ENCODE data around the gene NXPH3. TPM values are rescaled to one million over a fixed set of nuclear protein-coding genes. Genes with fewer than 3 reads are reported as not detected.

The NXPH3 gene
- total RNA-seq, 1 experiment from 2014 or later: 0.26 TPM

DNA sequence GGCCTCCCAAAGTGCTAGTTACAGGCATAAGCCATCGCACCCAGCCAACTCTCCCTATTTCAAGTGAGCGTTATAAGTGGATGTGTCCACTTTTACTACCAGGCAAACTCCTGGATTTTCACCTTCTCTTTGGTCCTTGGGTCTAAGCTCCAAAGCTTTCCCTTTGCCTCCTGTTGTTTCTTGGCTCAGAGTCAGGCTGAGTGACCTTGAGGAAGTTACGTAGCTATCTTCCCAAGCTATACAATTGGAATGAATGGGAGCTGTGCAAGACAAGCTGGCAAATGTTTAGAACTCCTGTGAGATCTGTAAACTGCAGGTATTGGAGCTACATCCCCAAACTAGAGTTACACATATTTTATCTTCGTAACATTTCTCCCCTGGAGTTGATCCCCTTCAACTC is 20.3 kb downstream of the NXPH3 start:
- BruUV-seq (replicated peaks): no TSS peak

GRCh38 chr17:49596613-49597244 is 21.1 kb downstream of the NXPH3 start:
- TF ChIP-seq, protein P1, sequence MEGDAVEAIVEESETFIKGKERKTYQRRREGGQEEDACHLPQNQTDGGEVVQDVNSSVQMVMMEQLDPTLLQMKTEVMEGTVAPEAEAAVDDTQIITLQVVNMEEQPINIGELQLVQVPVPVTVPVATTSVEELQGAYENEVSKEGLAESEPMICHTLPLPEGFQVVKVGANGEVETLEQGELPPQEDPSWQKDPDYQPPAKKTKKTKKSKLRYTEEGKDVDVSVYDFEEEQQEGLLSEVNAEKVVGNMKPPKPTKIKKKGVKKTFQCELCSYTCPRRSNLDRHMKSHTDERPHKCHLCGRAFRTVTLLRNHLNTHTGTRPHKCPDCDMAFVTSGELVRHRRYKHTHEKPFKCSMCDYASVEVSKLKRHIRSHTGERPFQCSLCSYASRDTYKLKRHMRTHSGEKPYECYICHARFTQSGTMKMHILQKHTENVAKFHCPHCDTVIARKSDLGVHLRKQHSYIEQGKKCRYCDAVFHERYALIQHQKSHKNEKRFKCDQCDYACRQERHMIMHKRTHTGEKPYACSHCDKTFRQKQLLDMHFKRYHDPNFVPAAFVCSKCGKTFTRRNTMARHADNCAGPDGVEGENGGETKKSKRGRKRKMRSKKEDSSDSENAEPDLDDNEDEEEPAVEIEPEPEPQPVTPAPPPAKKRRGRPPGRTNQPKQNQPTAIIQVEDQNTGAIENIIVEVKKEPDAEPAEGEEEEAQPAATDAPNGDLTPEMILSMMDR (conservative IDR thresholded peaks at IDR 0.05; ENCODE audit: low read depth, low read length): no peak
- TF ChIP-seq EZH2phosphoT487 (IDR thresholded peaks at IDR 0.05; ENCODE audit: borderline replicate concordance, low read length) (no peak), EZH2 (IDR thresholded peaks at IDR 0.05; ENCODE audit: low read length, unreplicated experiment) (no peak)
- ATAC-seq: no peak
- Histone ChIP-seq H3K36me3 (ENCODE audit: low read depth, low read length) (peaks cover 40% of the 10 kb centered on the region), H2AFZ (ENCODE audit: low read length) (no peak overlapping the region), H3K79me2 (ENCODE audit: low read length) (no peaks in the 10 kb centered on the region), H3K4me2 (ENCODE audit: low read length) (no peak overlapping the region), H3K9ac (ENCODE audit: low read length) (no peak overlapping the region), H3K4me3 (ENCODE audit: low read length) (no peak overlapping the region), H4K20me1 (ENCODE audit: low read length) (no peaks in the 10 kb centered on the region), H3K9me2 (replicated peaks; ENCODE audit: low read length) (no peaks in the 10 kb centered on the region), H3K27me3 (ENCODE audit: low read length) (no peaks in the 10 kb centered on the region), H3K27ac (ENCODE audit: low read length) (no peak overlapping the region), H3F3A (ENCODE audit: low read length, unreplicated experiment) (no peaks in the 10 kb centered on the region), H3K9me3 (ENCODE audit: low read length) (no peaks in the 10 kb centered on the region), H3K4me1 (ENCODE audit: insufficient read depth, low read length) (no peaks in the 10 kb centered on the region)
- no TSS peak for BruUV-seq (replicated peaks)
- CTCF ChIA-PET: no interaction called here
- POLR2A ChIA-PET (ENCODE audit: unreplicated experiment): no interaction called here
- intact Hi-C loops (cut with micrococcal nuclease): no loop called here
- DNase-seq: no peak

More for the DNA sequence above, 20.3 kb downstream of the NXPH3 start:
- Histone ChIP-seq H3K4me1 (ENCODE audit: insufficient read depth, low read length) (no peaks in the 10 kb centered on the region), H3F3A (ENCODE audit: low read length, unreplicated experiment) (no peaks in the 10 kb centered on the region), H3K4me3 (ENCODE audit: low read length) (no peak overlapping the region), H4K20me1 (ENCODE audit: low read length) (no peaks in the 10 kb centered on the region), H3K36me3 (ENCODE audit: low read depth, low read length) (peaks cover 40% of the 10 kb centered on the region), H3K79me2 (ENCODE audit: low read length) (no peaks in the 10 kb centered on the region), H3K4me2 (ENCODE audit: low read length) (no peak overlapping the region), H2AFZ (ENCODE audit: low read length) (no peak overlapping the region), H3K9ac (ENCODE audit: low read length) (no peak overlapping the region), H3K27ac (ENCODE audit: low read length) (no peak overlapping the region), H3K9me2 (replicated peaks; ENCODE audit: low read length) (no peaks in the 10 kb centered on the region), H3K27me3 (ENCODE audit: low read length) (no peaks in the 10 kb centered on the region), H3K9me3 (ENCODE audit: low read length) (no peaks in the 10 kb centered on the region)
- TF ChIP-seq EZH2phosphoT487 (IDR thresholded peaks at IDR 0.05; ENCODE audit: borderline replicate concordance, low read length): no peak
- TF ChIP-seq, protein P1 (conservative IDR thresholded peaks at IDR 0.05; ENCODE audit: low read depth, low read length): no peak
- TF ChIP-seq EZH2 (IDR thresholded peaks at IDR 0.05; ENCODE audit: low read length, unreplicated experiment): no peak
- ChIA-PET CTCF (no interaction called here), POLR2A (ENCODE audit: unreplicated experiment) (no interaction called here)
- DNase-seq (no peak), ATAC-seq (no peak)
- intact Hi-C loops (cut with micrococcal nuclease): no loop called here

GRCh38 chr17:49597436-49597835 is 21.8 kb downstream of the NXPH3 start:
- H3K4me3 ChIP-seq (ENCODE audit: low read length): no peak overlapping the region
- no peak overlapping the region for H2AFZ ChIP-seq (ENCODE audit: low read length)
- no peak overlapping the region for H3K9ac ChIP-seq (ENCODE audit: low read length)
- no TSS peak for BruUV-seq (replicated peaks)
- H3K27ac ChIP-seq (ENCODE audit: low read length): no peak overlapping the region
- no peak for ATAC-seq
- intact Hi-C loops (cut with micrococcal nuclease): no loop called here
- no peak overlapping the region for H3K4me2 ChIP-seq (ENCODE audit: low read length)
- ChIA-PET CTCF (interaction anchor here (0.8 kb wide), 1 partner anchor 26 kb away, joined by 12 read pairs; no protein-coding TSS in a partner anchor), POLR2A (ENCODE audit: unreplicated experiment) (no interaction called here)
- peaks cover 40% of the 10 kb centered on the region for H3K36me3 ChIP-seq (ENCODE audit: low read depth, low read length)
- H3K9me3 ChIP-seq (ENCODE audit: low read length): no peaks in the 10 kb centered on the region
- H3K9me2 ChIP-seq (replicated peaks; ENCODE audit: low read length): no peaks in the 10 kb centered on the region
- no peaks in the 10 kb centered on the region for H3K27me3 ChIP-seq (ENCODE audit: low read length)
- H3K4me1 ChIP-seq (ENCODE audit: insufficient read depth, low read length): no peaks in the 10 kb centered on the region
- H3F3A ChIP-seq (ENCODE audit: low read length, unreplicated experiment): no peaks in the 10 kb centered on the region
- H3K79me2 ChIP-seq (ENCODE audit: low read length): no peaks in the 10 kb centered on the region
- no peak for DNase-seq
- TF ChIP-seq EZH2 (IDR thresholded peaks at IDR 0.05; ENCODE audit: low read length, unreplicated experiment) (no peak), EZH2phosphoT487 (IDR thresholded peaks at IDR 0.05; ENCODE audit: borderline replicate concordance, low read length) (no peak)
- TF ChIP-seq, protein P1 (conservative IDR thresholded peaks at IDR 0.05; ENCODE audit: low read depth, low read length): no peak
- no peaks in the 10 kb centered on the region for H4K20me1 ChIP-seq (ENCODE audit: low read length)

Data from PC-3 (cell line).